Astrocyte (in vitro differentiated cells and primary cell): ENCODE results near the gene HECTD4.

ENCODE experiments used
- EZH2 ChIP-seq: IDR thresholded peaks from 2 replicates; pipeline ENCODE4 v1.6.1; 2012; ENCODE audit warnings: mild to moderate bottlenecking, low read length, inconsistent platforms; ENCODE audit not compliant: insufficient read depth
- TF ChIP-seq, protein P1 (sequence below): IDR thresholded peaks from 2 replicates; pipeline ENCODE4 v1.5.1; 2011; ENCODE audit warnings: low read depth, mild to moderate bottlenecking, inconsistent platforms, low read length, moderate library complexity; ENCODE audit not compliant: insufficient read depth

DNA sequence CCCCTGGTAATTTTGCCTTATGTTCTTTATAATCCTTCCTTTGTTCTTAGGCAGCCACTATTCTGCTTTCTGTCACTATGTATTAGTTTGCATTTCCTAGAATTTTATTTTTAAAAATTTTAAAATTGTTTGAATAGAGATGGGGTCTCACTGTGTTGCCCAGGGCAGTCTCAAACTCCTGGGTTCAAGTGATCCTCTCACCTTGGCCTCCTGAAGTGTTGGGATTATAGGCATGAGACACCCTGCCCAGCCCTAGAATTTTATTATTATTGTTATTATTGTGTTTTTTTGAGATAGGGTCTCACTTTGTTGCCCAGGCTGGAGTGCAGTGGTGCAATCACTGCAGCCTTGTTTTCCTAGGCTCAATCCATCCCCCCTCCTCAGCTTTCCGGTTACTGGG, 39.1 kb upstream of the HECTD4 start:
- TF ChIP-seq, protein P1, sequence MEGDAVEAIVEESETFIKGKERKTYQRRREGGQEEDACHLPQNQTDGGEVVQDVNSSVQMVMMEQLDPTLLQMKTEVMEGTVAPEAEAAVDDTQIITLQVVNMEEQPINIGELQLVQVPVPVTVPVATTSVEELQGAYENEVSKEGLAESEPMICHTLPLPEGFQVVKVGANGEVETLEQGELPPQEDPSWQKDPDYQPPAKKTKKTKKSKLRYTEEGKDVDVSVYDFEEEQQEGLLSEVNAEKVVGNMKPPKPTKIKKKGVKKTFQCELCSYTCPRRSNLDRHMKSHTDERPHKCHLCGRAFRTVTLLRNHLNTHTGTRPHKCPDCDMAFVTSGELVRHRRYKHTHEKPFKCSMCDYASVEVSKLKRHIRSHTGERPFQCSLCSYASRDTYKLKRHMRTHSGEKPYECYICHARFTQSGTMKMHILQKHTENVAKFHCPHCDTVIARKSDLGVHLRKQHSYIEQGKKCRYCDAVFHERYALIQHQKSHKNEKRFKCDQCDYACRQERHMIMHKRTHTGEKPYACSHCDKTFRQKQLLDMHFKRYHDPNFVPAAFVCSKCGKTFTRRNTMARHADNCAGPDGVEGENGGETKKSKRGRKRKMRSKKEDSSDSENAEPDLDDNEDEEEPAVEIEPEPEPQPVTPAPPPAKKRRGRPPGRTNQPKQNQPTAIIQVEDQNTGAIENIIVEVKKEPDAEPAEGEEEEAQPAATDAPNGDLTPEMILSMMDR: no peak
- no peak for TF ChIP-seq EZH2
